ENCODE results near the gene UCHL5.

UCHL5 gene

GRCh38 chr1:192967211-192967877, 91.8 kb downstream of the UCHL5 start:
- no peak for DNase-seq (ENCODE audit: low read depth)

GRCh38 chr1:192966073-192966472, 93.1 kb downstream of the UCHL5 start:
- no peak for DNase-seq (ENCODE audit: low read depth)

GRCh38 chr1:192962901-192963300, 96.3 kb downstream of the UCHL5 start:
- DNase-seq (ENCODE audit: low read depth), result no peak
